Muscle layer of duodenum (tissue), 2 donors: ENCODE data around the gene OR2T5.
"Not testable (repeated sequence)": the region's sequence is repeated elsewhere in the genome, so short reads cannot be mapped to it uniquely, and the experiment has no call there.

Source experiments
- H3K27ac ChIP-seq: one replicate; pipeline ENCODE4 v1.7.0; 2013; ENCODE audit warnings: mild to moderate bottlenecking, low read length
- H3K27me3 ChIP-seq: one replicate; pipeline ENCODE4 v1.7.0; 2013; ENCODE audit warnings: low read depth, mild to moderate bottlenecking, control low read depth, low read length
- H3K36me3 ChIP-seq, 2 donors: one replicate each; pipeline ENCODE4 v1.7.0; 2013; ENCODE audit warnings: low read length in 2 of 2, control low read depth in 1 of 2, mild to moderate bottlenecking in 1 of 2; ENCODE audit not compliant: insufficient read depth in 2 of 2, control insufficient read depth in 1 of 2
- H3K4me1 ChIP-seq, 2 donors: one replicate each; pipeline ENCODE4 v1.7.0; 2013; ENCODE audit warnings: low read length in 2 of 2, mild to moderate bottlenecking in 2 of 2, control low read depth in 1 of 2, moderate library complexity in 1 of 2; ENCODE audit not compliant: insufficient read depth in 2 of 2, control insufficient read depth in 1 of 2
- H3K4me3 ChIP-seq, 2 donors: one replicate each; pipeline ENCODE4 v1.7.0; 2013; ENCODE audit warnings: low read length in 2 of 2, low read depth in 1 of 2, mild to moderate bottlenecking in 1 of 2
- H3K9me3 ChIP-seq, 2 donors: one replicate each; pipeline ENCODE4 v1.7.0; 2013; ENCODE audit warnings: low read length in 2 of 2, control low read depth in 1 of 2, mild to moderate bottlenecking in 1 of 2; ENCODE audit not compliant: control insufficient read depth in 1 of 2
- donor health status: healthy.

The OR2T5 gene

GRCh38 chr1:248456635-248457034, 31.8 kb upstream of the OR2T5 start:
- not testable (repeated sequence) for H3K4me3 ChIP-seq, H3K36me3 ChIP-seq, H3K4me1 ChIP-seq, H3K27ac ChIP-seq, H3K27me3 ChIP-seq, H3K9me3 ChIP-seq

- H3K4me1 ChIP-seq, H3K36me3 ChIP-seq, H3K4me3 ChIP-seq, H3K27ac ChIP-seq, H3K9me3 ChIP-seq, H3K27me3 ChIP-seq: not testable (repeated sequence)
Observed at GRCh38 chr1:248459117-248459516, 29.3 kb upstream of the OR2T5 start.

- H3K27ac ChIP-seq, result no peak overlapping the region
- no peak overlapping the region for H3K4me3 ChIP-seq
- no peaks in the 10 kb centered on the region for H3K4me1 ChIP-seq
- H3K27me3 ChIP-seq, result no peaks in the 10 kb centered on the region
- no peaks in the 10 kb centered on the region for H3K36me3 ChIP-seq
- no peaks in the 10 kb centered on the region for H3K9me3 ChIP-seq
Observed at GRCh38 chr1:248471154-248471553, 17.2 kb upstream of the OR2T5 start.

- not testable (repeated sequence) for H3K4me1 ChIP-seq, H3K27ac ChIP-seq, H3K36me3 ChIP-seq, H3K4me3 ChIP-seq, H3K9me3 ChIP-seq, H3K27me3 ChIP-seq
Observed at GRCh38 chr1:248472111-248472510, 16.3 kb upstream of the OR2T5 start.

GRCh38 chr1:248473051-248473450, 15.3 kb upstream of the OR2T5 start, which contains the start of gene OR2T3:
Gene OR2T3, plus strand, starts transcription at chr1:248473351. Its CDS starts 0 bp downstream, at chr1:248473351.
- H3K4me3 ChIP-seq, H3K36me3 ChIP-seq, H3K9me3 ChIP-seq, H3K27ac ChIP-seq, H3K27me3 ChIP-seq, H3K4me1 ChIP-seq: not testable (repeated sequence)

- not testable (repeated sequence) for H3K4me1 ChIP-seq, H3K27me3 ChIP-seq, H3K9me3 ChIP-seq, H3K4me3 ChIP-seq, H3K27ac ChIP-seq, H3K36me3 ChIP-seq
Observed at GRCh38 chr1:248475660-248476059, 12.7 kb upstream of the OR2T5 start.

GRCh38 chr1:248481686-248482579, 6.5 kb upstream of the OR2T5 start:
- not testable (repeated sequence) for H3K36me3 ChIP-seq, H3K27ac ChIP-seq, H3K9me3 ChIP-seq, H3K4me1 ChIP-seq, H3K4me3 ChIP-seq, H3K27me3 ChIP-seq

GRCh38 chr1:248496661-248497060, 8.3 kb downstream of the OR2T5 start:
- not testable (repeated sequence) for H3K4me3 ChIP-seq

GRCh38 chr1:248500305-248501035, 12.1 kb downstream of the OR2T5 start:
- H3K36me3 ChIP-seq, H3K4me3 ChIP-seq, H3K4me1 ChIP-seq, H3K27me3 ChIP-seq, H3K27ac ChIP-seq, H3K9me3 ChIP-seq: not testable (repeated sequence)

More at GRCh38 chr1:248496661-248497060, 8.3 kb downstream of the OR2T5 start:
- not testable (repeated sequence) for H3K27ac ChIP-seq, H3K36me3 ChIP-seq, H3K27me3 ChIP-seq, H3K4me1 ChIP-seq, H3K9me3 ChIP-seq

- not testable (repeated sequence) for H3K4me1 ChIP-seq, H3K36me3 ChIP-seq, H3K9me3 ChIP-seq, H3K4me3 ChIP-seq, H3K27ac ChIP-seq, H3K27me3 ChIP-seq
Observed at GRCh38 chr1:248507773-248508172, 19.4 kb downstream of the OR2T5 start, which contains the start of gene OR2G6. Gene OR2G6, plus strand, starts transcription at chr1:248508073. Its CDS starts 13,574 bp downstream, at chr1:248521647.

- not testable (repeated sequence) for H3K4me1 ChIP-seq, H3K36me3 ChIP-seq, H3K27ac ChIP-seq, H3K9me3 ChIP-seq, H3K4me3 ChIP-seq, H3K27me3 ChIP-seq
Observed at GRCh38 chr1:248510217-248510616, 21.8 kb downstream of the OR2T5 start.
